ENCODE results near the gene MCU. TPM values are rescaled to one million over a fixed set of nuclear protein-coding genes. Genes with fewer than 3 reads are reported as not detected.
"Not testable (repeated sequence)": the region's sequence is repeated elsewhere in the genome, so short reads cannot be mapped to it uniquely, and the experiment has no call there.

MCU gene
- total RNA-seq, 4 donors from 2014 or later: 14.9 to 20.6 (median 19.5) TPM

- intact Hi-C loops (cut with DNase I): no loop called here
- no peaks in the 10 kb centered on the region for H3K36me3 ChIP-seq
- no peak overlapping the region for H3K4me3 ChIP-seq
- no peak overlapping the region for H3K27ac ChIP-seq (replicated peaks in 1 of 4)
- H3K27me3 ChIP-seq: no peaks in the 10 kb centered on the region
- TF ChIP-seq POLR2A (IDR thresholded peaks at IDR 0.05; ENCODE audit: low read depth): no peak
- TF ChIP-seq, protein P1, sequence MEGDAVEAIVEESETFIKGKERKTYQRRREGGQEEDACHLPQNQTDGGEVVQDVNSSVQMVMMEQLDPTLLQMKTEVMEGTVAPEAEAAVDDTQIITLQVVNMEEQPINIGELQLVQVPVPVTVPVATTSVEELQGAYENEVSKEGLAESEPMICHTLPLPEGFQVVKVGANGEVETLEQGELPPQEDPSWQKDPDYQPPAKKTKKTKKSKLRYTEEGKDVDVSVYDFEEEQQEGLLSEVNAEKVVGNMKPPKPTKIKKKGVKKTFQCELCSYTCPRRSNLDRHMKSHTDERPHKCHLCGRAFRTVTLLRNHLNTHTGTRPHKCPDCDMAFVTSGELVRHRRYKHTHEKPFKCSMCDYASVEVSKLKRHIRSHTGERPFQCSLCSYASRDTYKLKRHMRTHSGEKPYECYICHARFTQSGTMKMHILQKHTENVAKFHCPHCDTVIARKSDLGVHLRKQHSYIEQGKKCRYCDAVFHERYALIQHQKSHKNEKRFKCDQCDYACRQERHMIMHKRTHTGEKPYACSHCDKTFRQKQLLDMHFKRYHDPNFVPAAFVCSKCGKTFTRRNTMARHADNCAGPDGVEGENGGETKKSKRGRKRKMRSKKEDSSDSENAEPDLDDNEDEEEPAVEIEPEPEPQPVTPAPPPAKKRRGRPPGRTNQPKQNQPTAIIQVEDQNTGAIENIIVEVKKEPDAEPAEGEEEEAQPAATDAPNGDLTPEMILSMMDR (IDR thresholded peaks at IDR 0.05): no peak
- no peak for TF ChIP-seq EP300 (IDR thresholded peaks at IDR 0.05)
- no peak for TF ChIP-seq POLR2AphosphoS5 (IDR thresholded peaks at IDR 0.05)
- WGBS: 91% methylated on average over 2 of the region's 2 CpGs
- H3K9me3 ChIP-seq: no peaks in the 10 kb centered on the region
- H3K4me1 ChIP-seq: no peaks in the 10 kb centered on the region
- no peak for DNase-seq (ENCODE audit: extremely low spot score)
Observed at GRCh38 chr10:72911758-72912157, 219.8 kb downstream of the MCU start.

GRCh38 chr10:72912736-72913135 lies 220.8 kb downstream of the MCU start:
- no peaks in the 10 kb centered on the region for H3K36me3 ChIP-seq
- no peaks in the 10 kb centered on the region for H3K4me1 ChIP-seq
- intact Hi-C loops (cut with DNase I): no loop called here
- H3K9me3 ChIP-seq: no peaks in the 10 kb centered on the region
- no peak overlapping the region for H3K27ac ChIP-seq (replicated peaks in 1 of 4)
- H3K27me3 ChIP-seq: no peaks in the 10 kb centered on the region
- H3K4me3 ChIP-seq: no peak overlapping the region
- TF ChIP-seq POLR2A (IDR thresholded peaks at IDR 0.05; ENCODE audit: low read depth) (no peak), POLR2AphosphoS5 (IDR thresholded peaks at IDR 0.05) (no peak), EP300 (IDR thresholded peaks at IDR 0.05) (no peak)
- TF ChIP-seq, protein P1 (IDR thresholded peaks at IDR 0.05): no peak
- no peak for DNase-seq (ENCODE audit: extremely low spot score)
- WGBS: 92% methylated on average over 4 of the region's 4 CpGs

DNA sequence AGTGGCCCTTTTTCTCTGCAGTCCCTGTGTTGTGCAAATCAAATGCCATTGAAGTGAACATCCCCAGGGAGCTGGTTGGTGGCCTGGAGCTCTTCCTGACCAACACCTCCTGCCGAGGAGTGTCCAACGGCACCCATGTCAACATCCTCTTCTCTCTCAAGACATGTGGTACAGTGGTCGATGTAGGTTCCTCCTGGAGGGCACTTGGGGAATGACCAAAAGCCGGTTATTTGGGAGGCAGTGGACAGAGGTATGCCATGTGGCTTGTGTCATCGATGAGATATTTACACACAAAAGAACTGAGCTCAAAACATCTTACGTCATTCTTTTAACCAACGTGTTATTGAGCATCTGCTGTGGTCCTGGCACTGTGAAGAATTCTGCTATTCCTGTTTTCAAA lies 221.3 kb downstream of the MCU start:
- no peak for DNase-seq (ENCODE audit: extremely low spot score)
- TF ChIP-seq EP300 (IDR thresholded peaks at IDR 0.05) (no peak), POLR2A (IDR thresholded peaks at IDR 0.05; ENCODE audit: low read depth) (no peak), POLR2AphosphoS5 (IDR thresholded peaks at IDR 0.05) (no peak)
- TF ChIP-seq, protein P1 (IDR thresholded peaks at IDR 0.05): no peak
- H3K4me1 ChIP-seq: no peaks in the 10 kb centered on the region
- H3K4me3 ChIP-seq: no peak overlapping the region
- no peak overlapping the region for H3K27ac ChIP-seq (replicated peaks in 1 of 4)
- no peaks in the 10 kb centered on the region for H3K27me3 ChIP-seq
- no peaks in the 10 kb centered on the region for H3K9me3 ChIP-seq
- WGBS: 80% methylated on average over 7 of the region's 7 CpGs
- intact Hi-C loops (cut with DNase I): no loop called here
- no peaks in the 10 kb centered on the region for H3K36me3 ChIP-seq

GRCh38 chr10:72917201-72917600 lies 225.3 kb downstream of the MCU start:
- peaks cover 0 to 14% (median 12%) of the 10 kb centered on the region in 4 donors for H3K9me3 ChIP-seq
- intact Hi-C loops (cut with DNase I): not testable (repeated sequence)
- 69% methylated on average over 3 of the region's 3 CpGs for WGBS

DNA sequence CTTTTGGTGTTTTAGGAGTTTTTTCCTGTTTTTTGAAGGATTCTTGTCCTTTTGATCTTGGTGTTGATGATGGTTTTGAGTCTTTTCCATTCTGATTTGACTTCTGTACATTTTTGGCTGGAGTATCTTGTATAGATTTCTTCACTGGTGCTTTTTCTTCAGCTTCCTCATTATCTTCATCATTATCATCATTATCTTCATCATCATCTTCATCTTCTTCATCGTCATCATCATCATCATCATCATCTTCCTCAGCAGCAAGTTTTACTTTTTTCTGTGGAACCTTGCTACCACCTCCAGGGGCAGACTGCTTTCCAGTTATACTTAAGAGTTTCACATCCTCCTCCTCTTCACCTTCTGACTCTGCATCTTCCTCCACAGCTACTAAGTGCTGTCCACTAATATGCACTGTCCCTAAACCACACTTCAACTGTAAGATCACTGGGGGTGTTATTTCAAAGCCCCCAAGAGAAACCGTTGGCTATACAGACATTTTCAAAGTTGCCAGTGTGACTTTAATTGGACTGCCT lies 225.9 kb downstream of the MCU start:
- H3K27me3 ChIP-seq; H3K36me3 ChIP-seq; DNase-seq (ENCODE audit: extremely low spot score); H3K4me1 ChIP-seq; H3K4me3 ChIP-seq; H3K27ac ChIP-seq (replicated peaks in 1 of 4); intact Hi-C loops (cut with DNase I): not testable (repeated sequence)
- WGBS: 91% methylated on average over 2 of the region's 2 CpGs
- H3K9me3 ChIP-seq: peaks cover 0 to 15% (median 13%) of the 10 kb centered on the region in 4 donors

More at GRCh38 chr10:72917201-72917600, 225.3 kb downstream of the MCU start:
- H3K27me3 ChIP-seq; H3K4me3 ChIP-seq; H3K4me1 ChIP-seq; DNase-seq (ENCODE audit: extremely low spot score); H3K27ac ChIP-seq (replicated peaks in 1 of 4); H3K36me3 ChIP-seq: not testable (repeated sequence)

GRCh38 chr10:72918352-72918751 lies 226.4 kb downstream of the MCU start:
- Histone ChIP-seq H3K36me3 (no peaks in the 10 kb centered on the region), H3K4me3 (no peak overlapping the region), H3K4me1 (no peaks in the 10 kb centered on the region), H3K27ac (replicated peaks in 1 of 4) (no peak overlapping the region), H3K27me3 (no peaks in the 10 kb centered on the region), H3K9me3 (peaks cover 0 to 15% (median 13%) of the 10 kb centered on the region in 4 donors)
- intact Hi-C loops (cut with DNase I): no loop called here
- no peak for DNase-seq (ENCODE audit: extremely low spot score)
- 95% methylated on average over 8 of the region's 8 CpGs for WGBS
- TF ChIP-seq POLR2AphosphoS5 (IDR thresholded peaks at IDR 0.05) (no peak), EP300 (IDR thresholded peaks at IDR 0.05) (no peak), POLR2A (IDR thresholded peaks at IDR 0.05; ENCODE audit: low read depth) (no peak)
- TF ChIP-seq, protein P1 (IDR thresholded peaks at IDR 0.05): no peak

GRCh38 chr10:72921147-72921683 lies 229.3 kb downstream of the MCU start:
- WGBS: 95% methylated on average over 1 of the region's 1 CpG
- not testable (repeated sequence) for DNase-seq (ENCODE audit: extremely low spot score); H3K4me1 ChIP-seq

More at GRCh38 chr10:72921147-72921683, 229.3 kb downstream of the MCU start:
- H3K36me3 ChIP-seq; H3K27me3 ChIP-seq; intact Hi-C loops (cut with DNase I); H3K4me3 ChIP-seq; H3K27ac ChIP-seq (replicated peaks in 1 of 4): not testable (repeated sequence)
- H3K9me3 ChIP-seq: peaks cover 0 to 15% (median 13%) of the 10 kb centered on the region in 4 donors
